GM19455 (cell line): ENCODE results near the gene LRFN2.

Experiments
- ATAC-seq: cut with Tn5 transposase; IDR thresholded peaks from one replicate; pipeline ENCODE4 v1.9.1; 2021; ENCODE audit not compliant: unreplicated experiment

The LRFN2 gene

GRCh38 chr6:40587240-40588069 is at the start of gene LRFN2:
Gene LRFN2 (minus strand): TSS chr6:40587364.
- ATAC-seq: no peak

GRCh38 chr6:40634429-40634828 is 47.3 kb upstream of the LRFN2 start:
- ATAC-seq: no peak

- ATAC-seq: no peak
These were observed 44.6 kb upstream of the LRFN2 start for GRCh38 chr6:40631744-40632143.

- ATAC-seq: no peak
These were observed 43.3 kb upstream of the LRFN2 start for GRCh38 chr6:40630488-40630887.

GRCh38 chr6:40630051-40630450 is 42.9 kb upstream of the LRFN2 start:
- ATAC-seq: no peak

GRCh38 chr6:40629463-40629862 is 42.3 kb upstream of the LRFN2 start:
- no peak for ATAC-seq

GRCh38 chr6:40627316-40627715 is 40.2 kb upstream of the LRFN2 start:
- ATAC-seq: no peak

- ATAC-seq: no peak
These were observed 39.7 kb upstream of the LRFN2 start for GRCh38 chr6:40626886-40627285.

- no peak for ATAC-seq
These were observed 36.8 kb upstream of the LRFN2 start for GRCh38 chr6:40623932-40624331.

GRCh38 chr6:40623178-40623577 is 36.0 kb upstream of the LRFN2 start:
- ATAC-seq: no peak

GRCh38 chr6:40620574-40621240 is 33.5 kb upstream of the LRFN2 start:
- no peak for ATAC-seq

GRCh38 chr6:40614671-40615070 is 27.5 kb upstream of the LRFN2 start:
- ATAC-seq: no peak

- ATAC-seq: no peak
These were observed 24.7 kb upstream of the LRFN2 start for GRCh38 chr6:40611912-40612311.

GRCh38 chr6:40611434-40611833 is 24.3 kb upstream of the LRFN2 start:
- no peak for ATAC-seq

GRCh38 chr6:40610229-40610628 is 23.1 kb upstream of the LRFN2 start:
- ATAC-seq: no peak

GRCh38 chr6:40606981-40607380 is 19.8 kb upstream of the LRFN2 start:
- ATAC-seq: no peak

- ATAC-seq: no peak
These were observed 19.4 kb upstream of the LRFN2 start for GRCh38 chr6:40606526-40606925.

- no peak for ATAC-seq
These were observed 16.9 kb upstream of the LRFN2 start for GRCh38 chr6:40604082-40604481.

GRCh38 chr6:40599555-40599954 is 12.4 kb upstream of the LRFN2 start:
- no peak for ATAC-seq

- ATAC-seq: no peak
These were observed 11.4 kb upstream of the LRFN2 start for GRCh38 chr6:40598516-40598915.

- no peak for ATAC-seq
These were observed 10.1 kb upstream of the LRFN2 start for GRCh38 chr6:40597301-40597700.

GRCh38 chr6:40588480-40588879 is 1.3 kb upstream of the LRFN2 start:
- no peak for ATAC-seq

- ATAC-seq: no peak
These were observed 863 bp upstream of the LRFN2 start for GRCh38 chr6:40588070-40588384.
